Islet precursor cell (in vitro differentiated cells): Measurements from ENCODE around the gene C11orf21.

ENCODE experiments used
- DNase-seq: peaks from one replicate; pipeline ENCODE4 v3.0.0-alpha.2; 2018

Gene C11orf21

DNA sequence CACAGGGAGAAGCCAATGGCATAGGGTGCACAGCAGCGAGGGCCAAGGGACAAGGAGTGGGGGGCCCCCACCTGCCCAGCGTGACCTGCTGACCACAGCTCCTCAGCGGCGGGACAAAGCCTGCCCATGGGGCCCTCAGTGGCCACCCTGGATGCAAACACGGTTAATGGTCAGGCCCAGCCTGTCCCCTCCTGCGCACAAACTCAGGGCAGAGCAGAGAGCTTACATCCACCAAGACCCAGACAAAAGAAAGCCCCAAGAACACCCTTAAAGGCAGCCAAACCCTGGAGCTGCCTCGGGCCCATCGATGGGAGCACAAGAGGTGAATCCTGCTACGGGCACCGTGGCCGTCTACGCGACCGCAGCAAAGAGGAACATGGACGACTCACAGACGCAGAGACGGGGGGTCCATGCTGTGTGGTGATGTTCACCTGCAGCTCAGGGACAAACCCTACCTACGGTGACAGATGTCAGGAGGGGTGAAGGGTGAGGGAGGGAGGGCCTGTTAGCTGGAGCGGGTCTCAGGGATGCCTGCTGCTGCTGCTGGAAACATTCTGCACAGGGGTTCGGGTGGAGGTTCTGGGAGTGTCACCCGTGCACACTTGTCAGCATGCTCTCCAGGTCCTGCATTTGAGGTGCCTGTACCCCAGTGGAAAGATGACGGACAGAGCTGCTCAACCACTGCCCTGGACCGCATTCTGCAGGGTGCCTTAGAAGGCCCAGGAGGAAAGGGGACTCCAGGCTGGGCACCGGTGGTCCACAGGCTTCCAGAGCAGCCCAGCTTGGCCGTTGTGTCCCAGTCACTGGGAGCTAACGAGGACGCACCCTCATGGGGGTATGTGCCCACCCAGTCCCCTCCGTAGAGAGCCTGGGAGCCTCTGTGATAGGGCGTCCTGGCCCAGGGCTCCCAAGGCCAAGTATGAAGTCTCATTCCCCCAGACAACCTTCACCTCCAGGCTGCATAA is 42.9 kb downstream of the C11orf21 start:
- peak; percentile 51 for DNase-seq

DNA sequence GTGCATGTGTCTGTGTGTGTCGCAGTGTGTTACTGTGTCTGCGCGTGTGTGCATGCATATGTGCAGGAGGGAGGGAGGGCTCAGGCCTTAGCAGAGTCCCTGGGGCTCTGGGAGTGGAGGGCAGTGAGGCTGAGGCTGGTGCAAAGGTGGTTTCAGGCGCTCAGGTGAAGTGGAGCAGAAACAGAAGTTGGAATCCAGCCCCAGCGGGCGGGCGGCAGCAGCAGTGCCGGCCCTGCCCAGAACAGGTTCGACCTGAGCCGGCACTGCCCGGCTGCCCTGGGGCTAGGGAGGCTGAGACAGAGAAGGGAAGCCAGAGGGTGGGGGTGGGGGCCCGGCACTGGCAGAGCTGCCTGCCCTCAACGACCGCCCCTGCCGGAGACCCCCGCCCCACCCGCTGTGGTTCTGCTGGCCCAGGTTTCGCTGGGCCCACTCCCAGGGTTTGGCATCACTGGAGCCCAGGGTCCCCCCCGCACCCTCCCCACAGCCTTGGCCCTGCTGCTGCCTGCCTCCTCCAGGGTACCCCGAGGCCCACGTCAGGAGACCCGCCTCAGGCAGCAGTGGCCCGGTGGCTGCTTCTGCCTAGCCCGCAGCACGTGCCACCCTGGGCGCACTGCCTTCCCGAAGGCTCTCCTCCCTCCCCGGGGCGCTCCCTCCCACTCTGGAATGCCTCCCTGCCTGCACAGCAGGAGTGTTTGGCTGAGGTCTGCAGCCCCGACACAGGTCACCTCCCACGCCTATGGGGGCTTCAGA is 44.6 kb downstream of the C11orf21 start:
- DNase-seq = peak; percentile 74

DNA sequence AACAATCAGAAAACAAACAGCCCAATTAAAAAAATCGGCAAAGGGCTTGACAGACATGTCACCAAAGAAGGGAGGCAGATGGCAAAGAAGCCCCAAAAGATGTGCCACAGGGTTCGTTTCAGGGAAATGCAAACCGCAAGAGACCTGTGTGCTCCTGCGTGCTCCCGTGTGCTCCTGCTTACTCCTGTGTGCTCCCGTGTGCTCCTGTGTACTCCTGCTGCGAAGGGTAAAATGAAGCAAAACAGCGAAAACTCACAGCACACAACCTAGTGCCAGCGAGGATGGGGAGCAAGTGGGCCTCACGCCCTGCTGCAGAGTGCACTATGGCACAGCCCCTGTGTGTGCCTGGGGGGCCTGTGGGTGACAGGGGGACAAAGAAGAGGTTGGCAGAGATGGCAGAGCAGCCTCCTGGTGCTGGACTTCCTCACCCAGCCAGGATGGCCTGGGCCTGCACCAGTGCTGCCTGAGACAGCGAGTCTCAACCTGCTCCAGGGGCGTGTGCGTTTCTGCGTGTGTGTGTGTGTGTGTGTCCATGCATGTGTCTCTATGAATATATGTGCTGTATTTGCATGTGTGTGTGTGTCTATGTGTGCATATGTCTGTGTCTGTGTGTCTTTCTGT is 45.3 kb downstream of the C11orf21 start:
- DNase-seq = peak; percentile 45

DNA sequence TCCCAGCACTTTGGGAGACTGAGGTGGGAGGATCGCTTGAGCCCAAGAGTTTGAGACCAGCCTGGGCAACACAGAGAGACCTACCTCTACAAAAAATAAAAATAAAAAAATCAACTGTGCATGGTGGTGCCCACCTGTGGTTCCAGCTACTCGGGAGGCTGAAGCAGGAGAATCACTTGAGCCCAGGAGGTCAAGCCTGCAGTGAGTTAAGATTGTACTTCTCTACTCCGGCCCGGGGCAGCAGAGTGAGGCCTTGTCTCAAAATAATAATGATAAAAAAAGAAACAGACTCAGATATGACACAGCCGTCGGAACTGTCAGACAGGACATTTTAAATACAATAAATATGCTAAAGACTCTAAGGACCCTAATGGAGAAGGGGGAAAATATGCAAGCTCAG is 49.7 kb downstream of the C11orf21 start:
- no peak for DNase-seq

DNA sequence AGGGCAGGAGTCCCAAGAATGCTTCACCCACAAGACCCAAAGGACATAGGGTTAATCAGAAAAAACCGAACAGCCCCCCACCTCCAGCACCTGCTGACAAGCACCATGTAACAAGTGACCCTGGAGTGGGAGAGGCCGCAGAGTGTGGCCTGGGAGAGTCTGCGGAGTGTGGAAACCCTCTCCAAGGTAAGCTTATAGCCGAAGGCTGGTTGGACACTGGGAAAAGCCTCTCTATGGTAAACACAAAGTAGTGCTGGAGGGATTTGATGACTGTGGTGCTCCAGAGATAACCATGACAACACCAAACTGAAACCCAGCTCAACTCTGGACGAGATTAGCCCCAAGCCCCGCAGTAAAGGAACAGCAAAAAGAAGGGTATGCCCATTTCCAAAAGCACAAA is 50.6 kb downstream of the C11orf21 start:
- peak; percentile 40 for DNase-seq

DNA sequence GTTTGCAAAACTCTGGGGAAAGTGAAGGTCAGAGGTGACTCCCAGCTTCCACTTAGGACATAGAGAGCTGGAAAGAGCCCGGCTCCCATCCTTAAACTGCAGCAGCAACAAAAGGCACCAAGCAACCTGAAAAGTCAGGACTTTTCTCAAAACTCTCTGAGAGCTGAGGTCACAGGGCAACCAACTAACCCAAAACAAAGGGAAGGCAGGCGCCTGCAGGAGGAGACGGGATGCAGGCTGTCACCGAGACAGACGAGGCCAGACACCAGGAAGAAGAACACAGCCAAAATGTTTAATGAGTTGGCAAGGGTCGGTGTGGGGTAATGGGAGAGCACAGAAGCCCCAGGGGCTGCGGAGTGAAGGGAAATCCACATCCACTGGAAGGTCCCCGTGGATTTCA is 51.2 kb downstream of the C11orf21 start:
- peak; percentile 51 for DNase-seq

DNA sequence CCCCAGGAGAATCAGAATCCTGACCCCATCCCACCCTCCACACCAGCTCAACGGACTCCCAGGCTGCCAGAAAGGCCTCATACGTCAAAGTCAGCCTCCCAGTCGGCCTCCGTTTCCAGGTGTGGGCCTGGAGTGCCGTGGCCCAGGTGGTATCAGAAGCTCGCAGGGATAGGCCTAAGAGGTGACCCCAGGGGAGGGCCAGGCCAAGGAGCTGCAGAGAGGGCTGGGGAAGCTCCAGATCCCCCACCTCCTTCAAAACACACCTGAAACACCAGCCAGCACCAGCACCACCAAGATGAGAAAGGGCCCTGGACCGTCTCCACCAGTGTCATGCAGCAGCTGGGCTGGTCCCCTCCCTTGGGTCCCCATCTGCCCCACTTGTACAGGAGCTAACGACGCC is 51.7 kb downstream of the C11orf21 start:
- DNase-seq = peak; percentile 41

DNA sequence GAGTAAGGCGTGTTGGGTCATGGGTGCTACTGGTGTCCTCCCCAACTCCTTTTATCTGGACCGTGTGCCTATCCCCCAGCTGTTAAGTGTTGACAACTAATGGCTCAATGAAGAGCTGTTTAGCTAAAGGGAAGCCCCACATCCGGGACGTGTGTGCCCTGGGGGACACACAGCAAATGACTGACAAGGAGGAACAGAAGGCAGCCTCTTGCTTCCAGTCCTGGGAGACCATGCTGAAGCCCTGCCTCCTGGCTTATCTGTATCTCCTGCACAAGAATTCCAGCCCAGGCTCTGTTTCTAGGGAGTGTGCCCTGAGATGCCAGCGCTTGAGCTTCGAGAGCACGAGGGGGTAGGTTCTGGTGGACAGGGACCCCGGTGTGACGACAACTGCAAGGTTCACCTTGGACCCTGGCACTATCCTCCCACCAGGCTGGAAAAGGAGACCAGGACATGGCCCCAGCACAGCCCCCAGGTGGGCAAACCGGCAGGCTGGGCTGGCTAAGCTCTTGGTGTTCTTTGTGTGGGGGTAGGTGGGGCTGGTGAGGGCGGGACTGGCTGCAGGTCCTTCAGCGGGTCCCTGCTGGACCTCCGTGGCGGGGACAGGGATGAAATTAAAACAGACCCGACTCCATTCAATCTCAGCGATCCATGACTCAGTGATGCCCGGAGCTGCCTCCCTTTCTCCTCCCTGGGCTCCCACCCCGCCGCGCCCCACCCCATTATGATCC is 52.4 kb downstream of the C11orf21 start:
- peak; percentile 39 for DNase-seq

DNA sequence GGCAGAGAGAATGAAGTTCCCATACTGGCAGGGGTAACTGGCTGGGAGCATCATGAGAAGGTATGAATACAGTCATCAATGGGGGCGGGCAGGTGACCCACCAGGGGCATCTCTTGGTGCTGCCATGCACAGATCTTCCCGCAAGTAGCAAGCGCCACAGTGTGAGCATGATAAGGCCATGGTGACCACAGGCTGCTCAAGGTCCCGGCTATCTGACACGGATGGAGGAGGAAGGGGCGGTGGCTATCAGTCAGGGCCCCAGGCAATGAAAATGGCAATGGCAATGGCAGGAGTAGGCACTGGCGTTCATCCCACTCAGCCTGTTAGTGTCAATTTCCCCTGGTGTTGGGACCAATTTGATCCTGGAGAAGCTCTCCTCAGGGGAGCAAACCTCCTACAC is 53.0 kb downstream of the C11orf21 start:
- peak; percentile 43 for DNase-seq

DNA sequence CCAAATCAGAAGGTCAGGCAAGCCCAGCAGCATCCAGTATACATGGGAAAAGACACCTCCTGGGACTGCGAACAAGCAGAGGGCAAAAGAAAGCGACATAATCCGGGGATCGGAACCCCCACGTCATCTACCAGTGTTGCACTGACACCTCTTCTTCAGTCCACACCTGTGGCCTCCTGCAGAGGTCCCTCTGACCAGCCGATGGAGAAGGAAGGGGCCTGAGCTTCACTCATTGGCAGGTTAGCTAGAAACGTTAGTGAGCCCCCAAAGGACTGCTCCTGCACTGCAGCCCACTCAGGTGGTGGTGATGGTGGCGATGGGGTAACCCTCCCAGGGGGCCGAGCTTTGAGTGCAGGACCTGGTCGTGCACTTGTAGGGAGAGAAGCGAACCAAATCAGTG is 53.5 kb downstream of the C11orf21 start:
- peak; percentile 36 for DNase-seq

DNA sequence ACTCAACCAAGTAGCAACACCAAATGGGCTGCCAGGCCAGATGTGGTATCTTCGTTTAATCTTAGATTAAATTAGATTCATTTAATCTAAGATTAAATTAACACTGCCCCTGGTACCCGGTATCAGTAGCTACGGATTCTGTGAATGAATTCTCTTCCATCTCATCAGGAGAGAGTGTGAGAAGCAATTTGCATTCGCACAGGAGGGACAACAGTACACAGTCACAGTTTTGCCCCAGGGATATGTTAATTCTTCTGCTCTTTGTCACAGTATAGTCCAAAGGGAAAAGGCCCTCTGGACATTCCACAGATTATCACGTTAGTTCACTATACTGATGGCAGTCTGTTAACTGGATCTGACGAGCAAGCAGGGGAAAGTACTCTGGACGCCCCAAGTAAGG is 54.2 kb downstream of the C11orf21 start:
- DNase-seq = peak; percentile 50
